Nucleus accumbens (tissue), 56 donors: ENCODE measurements around the gene ARHGAP18.

Experiments used
- DNase-seq, 56 donors: peaks; one replicate each; lab custom pipeline; 2025; lab: John Stamatoyannopoulos, UW

Gene ARHGAP18

DNA sequence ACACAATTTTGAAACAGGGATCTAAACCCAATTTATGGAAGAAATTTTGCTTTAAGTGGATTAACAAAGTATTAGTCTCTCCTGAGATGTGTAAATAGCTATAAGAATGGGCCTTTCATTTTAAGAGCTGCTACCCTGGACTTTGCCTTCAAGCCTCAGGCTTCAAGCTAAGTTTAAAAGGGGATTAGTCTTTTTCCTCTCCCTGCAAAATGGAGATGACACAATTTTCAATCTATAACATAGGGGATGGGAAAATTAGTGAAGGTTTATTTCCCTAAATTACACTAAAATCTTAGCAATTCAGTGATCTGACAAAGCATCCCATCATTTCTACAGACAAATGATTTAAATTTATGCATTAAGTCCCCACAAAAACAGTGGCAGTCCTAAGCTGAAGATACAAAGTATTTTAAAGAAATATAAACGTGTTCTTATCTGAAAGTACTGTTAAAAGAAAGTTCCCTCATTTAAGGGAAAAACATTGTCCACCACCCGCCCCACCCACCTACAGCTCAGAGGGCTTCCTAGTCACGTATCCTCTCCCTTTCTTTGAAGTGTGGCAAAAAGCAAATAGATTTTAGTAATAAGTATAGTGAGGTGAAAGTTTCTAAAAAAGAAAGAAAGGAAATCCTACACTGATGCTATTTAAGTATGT, 14.5 kb downstream of the ARHGAP18 start:
- no peak for DNase-seq

DNA sequence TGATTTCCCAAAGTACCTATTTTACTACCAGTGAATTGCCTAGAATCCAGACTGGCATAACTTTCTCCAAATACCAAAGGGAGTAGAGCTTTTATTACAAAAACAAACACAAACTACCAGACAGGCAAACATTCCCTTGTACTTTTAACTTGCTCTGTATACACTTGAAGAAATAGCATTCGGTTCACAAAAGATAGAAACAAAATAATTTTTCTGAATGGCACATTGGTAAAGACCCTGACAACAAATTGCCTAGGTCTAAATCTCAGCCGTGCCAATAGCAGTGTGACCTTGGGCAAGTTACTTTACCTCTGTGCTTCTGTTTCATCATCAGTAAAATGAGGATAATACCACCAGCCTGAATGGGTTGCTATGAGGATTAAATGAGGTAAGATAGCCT, 15.9 kb downstream of the ARHGAP18 start:
- DNase-seq = no peak

DNA sequence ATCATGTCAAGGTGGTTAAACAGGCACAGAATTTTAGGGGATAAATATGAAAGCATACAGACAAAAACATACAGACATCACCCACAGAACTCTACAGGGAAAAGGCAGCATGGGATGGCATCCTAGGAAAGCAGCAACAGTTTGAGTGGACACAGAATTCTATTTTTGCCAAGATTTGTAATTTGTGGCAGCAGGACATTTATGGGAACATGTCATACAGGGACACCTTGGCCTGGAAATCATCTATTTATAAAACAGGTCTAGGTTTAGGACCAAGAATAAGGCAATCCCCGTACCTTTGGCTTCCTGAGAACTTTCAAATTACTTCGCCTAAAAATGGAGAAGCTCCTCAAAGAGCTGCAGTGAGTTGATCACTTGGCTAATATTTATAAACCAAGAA, 17.5 kb downstream of the ARHGAP18 start:
- DNase-seq = no peak

DNA sequence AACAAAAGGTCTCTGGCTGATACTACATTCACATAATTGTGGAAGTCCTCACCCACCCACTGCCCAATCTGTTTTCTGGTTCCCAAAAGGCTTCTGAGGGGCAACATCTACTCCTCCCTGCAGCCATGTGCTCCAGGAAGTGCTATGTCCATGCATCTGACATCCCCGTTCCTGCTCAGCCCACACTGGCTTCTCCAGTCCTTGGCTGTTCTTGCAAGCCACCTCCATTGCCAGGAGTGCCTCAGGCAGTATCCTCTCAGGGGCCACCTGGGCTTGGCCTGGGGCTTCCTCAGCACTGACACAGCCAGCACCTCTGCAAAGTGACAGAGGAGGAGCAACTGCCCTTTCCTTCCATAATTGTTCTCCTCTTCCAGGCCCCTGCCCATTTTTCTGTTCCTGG, 18.3 kb downstream of the ARHGAP18 start:
- no peak for DNase-seq

DNA sequence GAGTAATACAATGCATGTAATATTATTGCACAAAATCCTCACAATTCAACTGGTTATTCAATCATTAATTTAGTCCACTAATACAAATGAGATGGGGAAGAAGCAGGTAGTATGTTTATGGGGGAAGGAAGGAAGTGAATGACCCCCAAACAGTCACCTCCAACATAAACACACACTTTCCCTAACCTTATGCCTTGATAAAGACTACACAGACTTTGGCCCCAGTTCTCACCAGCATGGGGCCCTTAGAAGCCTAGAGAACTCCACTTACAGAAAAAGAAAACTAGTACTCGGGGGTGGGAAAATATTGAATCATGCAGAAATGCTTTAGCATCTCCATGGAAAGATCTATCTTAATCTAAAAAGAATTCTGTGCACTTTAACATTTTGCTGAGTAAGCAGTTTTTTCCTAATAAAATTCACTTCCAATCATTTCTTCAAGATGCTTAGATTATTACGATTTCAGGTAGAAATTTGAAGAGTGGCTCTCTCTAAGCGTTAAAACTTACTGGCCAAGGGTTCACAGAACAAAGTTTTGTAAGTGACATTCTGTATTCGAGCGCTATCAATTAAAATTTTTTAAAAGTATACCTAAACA, 18.8 kb downstream of the ARHGAP18 start:
- no peak for DNase-seq

DNA sequence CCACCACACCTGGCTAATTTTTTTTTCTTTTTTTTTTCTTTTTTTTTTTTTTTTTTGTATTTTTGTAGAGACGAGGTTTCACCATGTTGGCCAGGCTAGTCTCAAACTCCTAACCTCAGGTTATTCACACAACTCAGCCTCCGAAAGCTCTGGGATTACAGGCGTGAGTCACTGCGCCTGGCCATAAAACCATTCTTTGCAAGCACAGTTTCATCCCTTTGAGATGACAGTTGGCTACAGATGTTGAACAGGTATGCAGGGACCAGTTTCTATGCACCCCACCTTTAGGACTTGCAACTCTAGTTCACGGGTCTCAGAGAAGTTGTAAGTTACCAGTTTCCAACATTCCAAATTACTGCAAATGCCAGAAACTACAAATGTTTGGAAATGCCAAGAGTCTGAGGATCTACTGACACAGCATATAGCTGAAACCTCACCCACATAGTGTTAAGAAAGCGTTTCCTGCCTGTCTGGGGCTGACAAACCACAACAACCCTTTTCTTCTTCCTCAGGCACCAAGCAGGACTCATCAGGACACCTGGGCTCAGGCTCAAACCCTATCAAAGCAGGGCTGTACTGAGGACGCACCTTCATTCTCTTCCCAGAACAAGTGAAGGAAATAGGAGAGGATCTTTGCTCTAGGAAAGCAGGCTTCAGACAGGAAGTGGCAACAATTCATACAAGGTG, 22.9 kb downstream of the ARHGAP18 start:
- DNase-seq = no peak

DNA sequence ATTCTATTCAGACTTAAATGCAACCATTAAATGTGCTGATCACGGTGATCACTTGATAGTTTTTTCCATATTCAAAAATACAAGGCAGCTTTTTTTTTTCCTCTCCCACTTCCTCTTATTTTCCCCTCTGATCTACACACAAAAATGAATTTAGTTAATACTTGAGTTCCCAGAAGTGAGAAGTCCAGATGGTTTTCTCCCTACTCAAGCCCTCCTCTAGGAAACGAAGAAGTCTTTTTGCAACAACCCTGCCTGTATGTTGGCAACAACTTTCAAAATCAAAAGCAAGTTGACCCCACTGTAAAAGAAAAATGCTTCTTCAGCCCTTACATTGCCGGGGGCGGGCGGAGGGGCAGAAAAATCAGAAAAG, 24.3 kb downstream of the ARHGAP18 start:
- DNase-seq = no peak

DNA sequence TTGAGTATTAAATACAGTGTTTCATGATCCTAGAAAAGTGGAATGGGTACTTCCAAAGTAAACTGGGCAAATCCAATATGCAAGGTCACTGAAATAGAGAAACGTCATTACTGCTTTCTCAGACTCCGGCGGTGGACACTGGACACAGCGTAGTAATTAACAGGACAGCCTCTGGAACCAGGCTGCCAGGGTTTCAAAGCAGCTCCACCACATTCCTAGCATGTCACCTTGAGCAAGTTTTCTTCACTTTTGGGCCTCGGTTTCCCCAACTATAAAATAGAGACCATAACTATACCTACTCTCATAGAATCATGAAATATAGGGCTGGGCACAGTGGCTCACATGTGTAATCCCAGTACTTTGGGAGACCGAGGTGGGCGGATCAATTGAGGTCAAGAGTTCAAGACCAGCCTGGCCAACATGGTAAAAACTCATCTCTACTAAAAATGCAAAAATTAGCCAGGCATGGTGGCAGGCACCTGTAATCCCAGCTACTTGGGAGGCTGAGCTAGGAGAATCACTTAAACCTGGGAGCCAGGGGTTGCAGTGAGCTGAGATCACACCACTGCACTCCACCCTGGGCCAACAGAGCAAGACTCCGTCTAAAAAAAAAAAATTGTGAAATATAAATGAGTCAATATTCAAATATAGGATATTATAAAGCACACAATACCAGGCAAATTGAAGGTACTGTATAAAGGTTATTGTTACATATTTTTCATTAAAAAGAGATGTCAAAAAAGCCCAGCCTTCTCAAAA, 24.9 kb downstream of the ARHGAP18 start:
- DNase-seq = no peak

DNA sequence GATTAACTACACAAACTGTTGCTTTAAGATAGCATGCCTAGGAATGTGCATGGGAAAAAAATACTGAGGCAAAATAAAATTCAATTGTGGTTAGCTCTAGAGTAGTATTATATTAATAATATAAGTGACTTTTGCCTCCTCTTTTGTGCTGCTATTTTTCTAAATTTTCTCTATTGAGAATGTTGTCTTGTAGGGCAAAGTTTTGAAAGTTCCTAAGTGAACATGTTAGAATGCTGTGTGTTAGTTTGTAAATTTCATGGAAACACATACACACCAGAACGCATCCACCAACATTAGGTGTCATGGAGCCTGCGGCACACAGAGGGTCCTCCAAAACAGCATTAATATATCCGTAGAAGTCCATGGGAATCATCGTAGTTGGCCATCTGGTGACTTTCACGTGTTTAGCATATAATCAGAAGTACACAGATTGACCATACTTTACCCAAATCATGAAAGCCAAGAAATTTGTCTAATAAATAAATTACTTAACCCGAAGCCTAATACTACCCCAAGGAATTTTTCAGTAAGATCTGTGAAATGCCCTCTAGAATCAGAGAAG, 25.6 kb downstream of the ARHGAP18 start:
- no peak for DNase-seq

DNA sequence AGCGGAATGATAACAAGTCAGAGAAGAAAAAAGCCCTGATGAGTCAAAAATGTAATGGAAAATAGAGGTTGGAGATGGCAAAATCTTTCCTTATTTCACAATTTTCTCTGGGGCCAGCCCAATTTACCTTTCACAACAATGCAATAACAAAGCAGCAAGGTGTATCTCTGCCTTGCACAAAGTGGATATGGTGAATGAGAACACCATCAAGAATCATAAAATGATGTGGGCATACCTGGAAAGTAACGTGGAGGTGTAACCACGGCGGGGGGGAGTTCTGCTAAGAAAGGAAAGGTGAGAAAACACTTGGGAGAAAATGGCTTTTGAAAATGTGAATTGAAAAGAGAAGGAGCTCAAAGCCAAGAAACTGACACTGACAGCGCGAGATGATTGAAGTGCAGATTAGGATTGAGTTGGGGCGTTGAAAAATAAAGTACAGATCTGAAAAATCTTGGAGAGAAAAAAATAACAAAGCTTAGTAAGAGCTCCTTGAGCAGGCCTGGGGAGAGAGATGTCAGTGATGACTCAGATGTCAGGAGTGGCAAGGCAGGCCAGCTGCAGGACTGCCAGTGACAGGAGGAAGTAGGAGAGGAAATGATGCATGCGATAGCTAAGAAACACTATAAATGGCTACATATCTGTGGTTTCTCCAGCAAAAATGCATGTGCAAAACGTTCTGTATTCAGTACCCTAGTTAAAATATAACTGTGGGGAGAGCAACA, 26.2 kb downstream of the ARHGAP18 start:
- DNase-seq = peak in 22 of 56 donors; percentile 4 to 38 (median 16)

DNA sequence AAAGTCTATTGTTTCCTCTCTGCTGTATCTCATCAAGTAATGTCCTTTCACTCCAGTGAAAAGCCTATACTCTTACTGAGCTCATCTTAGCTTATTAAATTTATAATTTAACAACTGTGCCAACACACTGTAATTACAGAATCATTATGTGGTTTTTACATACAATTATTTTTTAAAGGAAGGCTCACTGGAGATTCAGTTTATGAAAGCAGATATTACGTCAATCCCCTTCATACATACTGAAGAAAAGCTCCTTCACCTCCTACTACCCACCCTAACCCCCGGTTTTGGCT, 28.1 kb downstream of the ARHGAP18 start:
- no peak for DNase-seq

DNA sequence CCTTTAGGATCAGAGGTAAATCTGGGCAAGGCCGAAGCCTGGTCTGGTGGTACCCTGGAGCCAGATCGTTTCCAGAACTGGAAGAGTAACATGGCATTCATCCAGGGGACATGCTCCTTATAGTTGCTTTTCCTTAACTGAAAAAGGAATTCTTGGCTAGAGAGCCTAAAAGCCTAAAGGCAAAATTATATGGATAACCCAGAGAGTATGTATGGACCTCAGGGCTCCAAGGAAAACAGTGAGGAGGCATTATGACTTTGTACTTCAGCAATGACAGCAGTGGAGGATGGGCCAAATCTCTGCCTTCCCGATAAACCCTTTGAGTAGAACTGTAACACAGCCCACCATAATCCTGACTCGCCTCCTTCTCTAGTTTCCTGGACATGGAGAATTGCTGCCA, 29.3 kb downstream of the ARHGAP18 start:
- no peak for DNase-seq

DNA sequence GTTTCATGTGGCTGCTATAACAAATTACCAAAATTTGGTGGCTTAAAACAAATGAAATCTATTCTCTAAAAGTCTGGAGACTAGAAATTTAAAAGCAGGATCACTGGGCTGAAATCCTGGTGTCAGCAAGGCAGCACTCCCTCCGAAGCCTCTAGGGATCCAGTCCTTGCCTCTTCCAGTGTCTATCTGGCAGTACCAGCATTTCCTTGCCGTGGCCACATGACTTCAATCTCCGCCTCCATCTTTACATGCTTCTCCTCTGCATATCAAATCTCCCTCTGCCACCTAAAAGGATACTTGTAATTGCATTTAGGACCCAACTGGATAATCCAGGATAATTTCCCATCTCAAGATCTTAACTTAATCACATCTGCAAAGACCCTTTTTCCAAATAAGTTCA, 30.2 kb downstream of the ARHGAP18 start:
- no peak for DNase-seq

DNA sequence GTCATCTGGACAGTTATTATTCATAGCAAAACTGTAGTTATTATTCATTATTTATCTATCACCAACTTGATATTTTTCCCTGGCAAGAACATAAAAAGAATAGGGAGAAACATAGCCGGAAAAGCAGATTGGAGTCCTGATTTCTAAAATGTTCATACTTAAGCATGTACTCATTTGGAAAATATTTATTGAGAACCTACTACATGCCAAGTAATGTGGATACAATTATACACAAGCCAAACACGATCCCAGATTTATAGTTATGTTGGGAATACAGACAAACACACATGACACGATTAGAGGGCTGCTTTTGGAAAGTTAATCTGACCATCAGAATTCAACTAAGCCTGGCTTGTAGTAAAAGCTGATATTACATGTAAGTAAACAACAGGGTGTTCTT, 30.7 kb downstream of the ARHGAP18 start:
- no peak for DNase-seq

DNA sequence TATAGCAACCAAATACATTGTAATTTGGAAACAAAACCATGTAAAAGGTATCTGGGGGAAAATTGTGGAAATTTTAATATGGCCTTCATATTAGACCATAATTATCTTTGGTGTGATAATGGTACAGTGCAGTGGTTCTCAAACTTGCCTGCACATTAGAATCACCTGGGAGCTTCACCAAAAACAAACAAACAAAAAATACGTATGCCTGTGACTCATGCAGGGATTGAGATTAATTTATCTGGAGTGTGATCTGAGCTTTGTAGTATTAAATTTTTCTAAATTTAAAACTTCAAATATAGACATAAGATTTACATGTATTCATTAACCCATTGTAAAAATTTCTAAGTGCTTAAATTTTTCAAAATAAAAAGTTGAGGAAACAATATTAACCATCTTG, 31.5 kb downstream of the ARHGAP18 start:
- no peak for DNase-seq

DNA sequence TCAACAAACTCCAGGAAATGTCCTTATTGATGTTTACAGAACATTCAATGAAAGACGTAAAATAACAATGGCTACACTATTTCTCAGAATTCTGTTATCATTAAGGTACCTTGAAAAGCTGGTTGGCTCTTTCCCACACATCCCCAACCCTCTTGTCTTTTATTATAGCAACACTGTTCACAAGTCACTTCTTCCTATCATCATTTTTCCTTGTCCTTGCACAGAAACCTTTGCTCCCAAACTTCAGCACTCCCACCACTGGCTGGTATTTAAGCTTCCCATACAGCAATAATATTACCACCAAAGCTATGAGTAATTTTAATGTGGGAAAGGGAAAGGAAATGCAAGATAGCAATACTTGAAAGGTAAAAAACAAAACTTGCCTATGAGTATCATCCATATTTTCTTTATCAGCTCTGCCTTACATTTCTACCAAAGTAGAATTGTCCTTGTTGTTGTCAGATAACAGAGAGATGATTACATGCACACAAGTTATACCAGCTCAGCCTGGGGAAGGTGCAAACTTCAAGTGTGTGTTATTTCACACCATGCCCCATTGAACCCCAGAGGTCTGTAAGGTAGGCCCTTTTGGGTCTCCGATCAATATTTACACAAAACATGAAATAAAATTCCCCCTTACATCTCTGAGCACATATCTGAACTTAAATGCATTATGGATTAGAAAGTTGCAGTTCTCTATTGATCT, 32.2 kb downstream of the ARHGAP18 start:
- DNase-seq = no peak

DNA sequence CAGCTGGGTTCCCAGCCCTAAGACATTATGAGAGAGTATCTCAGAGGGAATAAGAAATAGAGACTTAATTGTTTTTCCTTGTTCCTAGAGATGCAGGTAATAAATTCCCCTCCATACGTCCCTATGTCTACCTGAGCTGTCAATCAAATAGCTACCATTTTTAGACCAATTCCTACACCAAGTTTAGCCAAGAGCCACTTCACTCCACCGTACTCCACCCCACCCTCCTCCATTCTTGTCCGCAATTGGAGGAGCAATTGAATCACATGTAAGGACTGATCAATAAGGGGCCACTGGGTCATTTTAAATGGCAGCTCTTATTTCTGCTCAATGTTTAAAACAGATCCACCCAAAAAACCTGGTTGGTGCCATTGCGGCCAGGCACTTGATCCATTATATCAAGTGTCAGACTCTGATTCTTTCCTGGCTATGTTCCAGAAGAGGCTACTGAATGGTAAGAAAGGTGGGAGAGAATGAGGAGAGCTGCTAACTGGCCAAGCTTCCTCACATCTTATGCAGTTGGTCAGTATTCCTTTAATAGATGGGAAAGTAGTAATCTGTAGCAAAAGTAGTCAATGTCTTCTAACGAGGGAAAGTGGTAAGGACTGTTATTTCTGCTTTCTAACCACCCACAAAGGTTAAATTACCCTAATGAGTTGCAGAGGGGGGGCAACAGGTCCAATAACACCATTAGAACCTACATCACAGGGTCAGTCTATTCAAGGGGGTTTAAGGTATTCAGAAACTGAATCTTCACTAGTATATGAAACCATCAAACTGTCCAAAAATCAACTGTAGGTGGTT, 34.1 kb downstream of the ARHGAP18 start:
- DNase-seq = no peak

DNA sequence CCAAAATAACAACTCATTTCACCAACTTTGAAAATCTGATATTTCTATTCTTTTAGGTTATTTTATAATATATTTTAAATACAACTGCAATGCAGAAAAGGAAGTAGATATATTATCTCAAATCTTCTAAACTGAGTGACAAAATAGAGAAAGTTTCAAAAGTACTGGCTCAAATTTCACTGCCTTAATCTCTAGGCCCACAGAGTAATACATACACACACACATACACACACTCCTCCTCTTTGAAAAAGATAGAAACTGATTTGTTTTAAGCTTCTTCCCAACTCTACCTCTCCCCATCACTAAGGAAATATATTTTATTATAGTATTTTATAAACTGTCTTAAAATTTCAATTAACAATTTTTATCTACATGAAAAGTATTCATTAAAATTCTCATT, 36.2 kb downstream of the ARHGAP18 start:
- DNase-seq = no peak
